Measurements from ENCODE around the gene PRDM9.
A peak's percentile ranks its signal among the peaks of the same experiment; 100 is the strongest.

The PRDM9 gene

DNA sequence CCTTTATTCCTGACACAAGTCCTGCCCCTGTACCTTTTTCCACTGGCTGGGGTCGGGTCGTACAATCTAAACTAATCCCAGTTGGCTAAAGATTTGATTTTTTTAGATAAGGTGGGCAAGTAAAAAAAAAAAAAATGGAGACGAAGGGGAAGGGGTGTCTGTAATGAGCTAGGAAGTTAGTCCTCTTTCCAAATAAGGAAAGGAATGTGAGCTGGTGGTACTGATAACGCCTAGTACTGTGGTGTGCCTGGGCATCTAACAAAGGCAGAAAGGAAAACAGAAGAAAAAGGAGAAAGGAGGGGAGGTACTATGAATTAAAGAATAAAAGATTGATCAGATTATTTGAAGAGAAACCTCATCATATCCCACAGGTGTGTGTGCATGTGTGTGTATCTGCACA is 21.3 kb downstream of the PRDM9 start:
- Histone ChIP-seq H2BK15ac (replicated peaks; ENCODE audit: low read depth) (no peak overlapping the region), H3K4me2 (ENCODE audit: low read length) (no peak overlapping the region), H2BK120ac (ENCODE audit: low read depth, low read length) (no peak overlapping the region), H2AK5ac (ENCODE audit: low read length) (no peak overlapping the region), H3K79me1 (ENCODE audit: low read length) (no peaks in the 10 kb centered on the region), H3K4me3 (ENCODE audit: low read length) (no peak overlapping the region), H3K79me2 (ENCODE audit: control insufficient read depth, insufficient read depth, low read length) (no peaks in the 10 kb centered on the region), H3K18ac (ENCODE audit: low read length) (no peak overlapping the region), H4K5ac (ENCODE audit: low read length) (no peak overlapping the region), H3K56ac (ENCODE audit: low read length) (no peak overlapping the region), H3K4me1 (ENCODE audit: control insufficient read depth, low read depth, low read length) (no peaks in the 10 kb centered on the region), H3K36me3 (ENCODE audit: control insufficient read depth, insufficient read depth, low read length) (no peaks in the 10 kb centered on the region), H3K4ac (ENCODE audit: low read depth, low read length) (no peak overlapping the region), H3K23ac (ENCODE audit: low read length) (no peak overlapping the region), H3K9ac (ENCODE audit: low read length) (no peak overlapping the region), H3K27ac (ENCODE audit: low read depth, low read length) (no peak overlapping the region), H3K27me3 (ENCODE audit: insufficient read depth, low read length, poor library complexity) (no peaks in the 10 kb centered on the region), H4K8ac (ENCODE audit: low read depth, low read length) (no peak overlapping the region), H2BK5ac (ENCODE audit: low read length) (no peak overlapping the region)
- peak; percentile 53 for DNase-seq
- no CpG with 5 or more reads among the region's 4 CpGs for WGBS (ENCODE audit: extremely low coverage, insufficient coverage, low lambda C conversion rate)

DNA sequence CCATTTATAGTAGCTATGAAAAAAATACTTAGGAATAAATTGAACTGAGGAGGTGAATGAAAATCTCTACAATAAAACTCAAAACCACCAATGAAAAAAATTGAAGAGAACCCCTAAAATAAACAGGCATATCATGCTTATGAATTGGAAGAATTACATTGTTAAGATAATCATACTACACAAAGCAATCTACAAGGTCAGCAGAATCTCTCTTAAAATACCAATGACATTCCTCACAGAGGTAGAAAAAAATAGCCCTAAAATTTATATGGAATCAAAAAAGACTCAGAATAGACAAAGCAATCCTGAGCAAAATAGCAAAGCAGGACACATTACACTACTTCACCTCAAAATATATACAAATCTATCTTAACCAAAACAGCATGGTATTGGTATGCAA is 23.2 kb downstream of the PRDM9 start:
- Histone ChIP-seq H2AK5ac (ENCODE audit: low read length) (no peak overlapping the region), H3K4me1 (ENCODE audit: control insufficient read depth, low read depth, low read length) (no peaks in the 10 kb centered on the region), H4K5ac (ENCODE audit: low read length) (no peak overlapping the region), H2BK5ac (ENCODE audit: low read length) (no peak overlapping the region), H2BK15ac (replicated peaks; ENCODE audit: low read depth) (no peak overlapping the region), H3K56ac (ENCODE audit: low read length) (no peak overlapping the region), H3K23ac (ENCODE audit: low read length) (no peak overlapping the region), H3K18ac (ENCODE audit: low read length) (no peak overlapping the region), H3K27ac (ENCODE audit: low read depth, low read length) (no peak overlapping the region), H3K36me3 (ENCODE audit: control insufficient read depth, insufficient read depth, low read length) (no peaks in the 10 kb centered on the region), H3K4ac (ENCODE audit: low read depth, low read length) (no peak overlapping the region), H3K4me2 (ENCODE audit: low read length) (no peak overlapping the region), H3K4me3 (ENCODE audit: low read length) (no peak overlapping the region), H3K79me2 (ENCODE audit: control insufficient read depth, insufficient read depth, low read length) (no peaks in the 10 kb centered on the region), H3K9ac (ENCODE audit: low read length) (no peak overlapping the region), H3K27me3 (ENCODE audit: insufficient read depth, low read length, poor library complexity) (no peaks in the 10 kb centered on the region), H3K79me1 (ENCODE audit: low read length) (no peaks in the 10 kb centered on the region), H2BK120ac (ENCODE audit: low read depth, low read length) (no peak overlapping the region), H4K8ac (ENCODE audit: low read depth, low read length) (no peak overlapping the region)
- DNase-seq: no peak

DNA sequence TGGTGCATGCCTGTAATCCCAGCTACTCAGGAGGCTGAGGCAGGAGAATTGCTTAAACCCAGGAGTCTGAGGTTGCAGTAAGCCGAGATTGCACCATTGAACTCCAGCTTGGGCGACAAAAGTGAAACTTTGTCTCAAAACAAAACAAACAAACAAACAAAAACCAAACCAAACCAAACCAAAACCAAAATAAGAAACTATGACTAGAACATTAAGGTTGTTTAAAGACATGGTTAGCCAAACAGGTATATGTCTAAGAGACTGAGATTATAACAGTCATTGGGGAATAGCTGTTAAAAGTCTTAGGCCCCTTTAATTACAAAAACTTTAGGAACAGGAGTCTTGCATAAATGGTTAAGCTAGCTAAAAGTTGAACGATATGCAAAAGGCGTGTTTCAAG is 63.6 kb downstream of the PRDM9 start:
- Histone ChIP-seq H4K5ac (ENCODE audit: low read length) (no peak overlapping the region), H3K4me2 (ENCODE audit: low read length) (no peak overlapping the region), H2AK5ac (ENCODE audit: low read length) (no peak overlapping the region), H2BK120ac (ENCODE audit: low read depth, low read length) (no peak overlapping the region), H2BK15ac (replicated peaks; ENCODE audit: low read depth) (no peak overlapping the region), H3K4me1 (ENCODE audit: control insufficient read depth, low read depth, low read length) (no peaks in the 10 kb centered on the region), H3K27ac (ENCODE audit: low read depth, low read length) (no peak overlapping the region), H3K9ac (ENCODE audit: low read length) (no peak overlapping the region), H3K79me1 (ENCODE audit: low read length) (no peaks in the 10 kb centered on the region), H2BK5ac (ENCODE audit: low read length) (no peak overlapping the region), H3K56ac (ENCODE audit: low read length) (no peak overlapping the region), H3K27me3 (ENCODE audit: insufficient read depth, low read length, poor library complexity) (no peaks in the 10 kb centered on the region), H4K8ac (ENCODE audit: low read depth, low read length) (no peak overlapping the region), H3K4ac (ENCODE audit: low read depth, low read length) (no peak overlapping the region), H3K36me3 (ENCODE audit: control insufficient read depth, insufficient read depth, low read length) (no peaks in the 10 kb centered on the region), H3K23ac (ENCODE audit: low read length) (no peak overlapping the region), H3K4me3 (ENCODE audit: low read length) (no peak overlapping the region), H3K18ac (ENCODE audit: low read length) (no peak overlapping the region), H3K79me2 (ENCODE audit: control insufficient read depth, insufficient read depth, low read length) (no peaks in the 10 kb centered on the region)
- DNase-seq: no peak
- WGBS (ENCODE audit: extremely low coverage, insufficient coverage, low lambda C conversion rate): no CpG with 5 or more reads among the region's 4 CpGs

All from mesendoderm (in vitro differentiated cells).